GM19468 (cell line): ENCODE results near the gene C2orf49.
A peak's percentile ranks its signal among the peaks of the same experiment; 100 is the strongest.

Experiments
- ATAC-seq: cut with Tn5 transposase; IDR thresholded peaks from one replicate; pipeline ENCODE4 v1.9.1; 2021; ENCODE audit warnings: mild to moderate bottlenecking, moderate library complexity, moderate number of reproducible peaks; ENCODE audit not compliant: unreplicated experiment; ENCODE audit errors: extremely low read depth

Gene C2orf49

DNA sequence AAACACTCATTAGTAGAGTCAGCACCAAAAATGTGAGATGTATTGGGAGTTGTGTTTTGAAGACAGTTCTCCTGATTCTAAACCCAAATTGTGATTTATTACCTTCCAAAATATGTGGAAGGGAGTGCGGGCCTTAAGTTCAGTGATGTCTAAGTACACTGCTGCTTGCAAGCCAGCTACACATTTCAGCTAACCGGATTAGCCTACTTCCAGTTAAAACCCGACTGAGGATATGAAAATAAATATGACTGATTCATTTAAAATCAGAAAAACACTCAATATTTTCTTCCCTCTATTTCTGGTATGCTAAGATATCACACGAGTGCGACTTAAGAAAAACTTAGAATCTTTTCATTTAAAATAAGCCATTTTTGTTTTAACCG lies 60.6 kb downstream of the C2orf49 start:
- ATAC-seq = no peak

DNA sequence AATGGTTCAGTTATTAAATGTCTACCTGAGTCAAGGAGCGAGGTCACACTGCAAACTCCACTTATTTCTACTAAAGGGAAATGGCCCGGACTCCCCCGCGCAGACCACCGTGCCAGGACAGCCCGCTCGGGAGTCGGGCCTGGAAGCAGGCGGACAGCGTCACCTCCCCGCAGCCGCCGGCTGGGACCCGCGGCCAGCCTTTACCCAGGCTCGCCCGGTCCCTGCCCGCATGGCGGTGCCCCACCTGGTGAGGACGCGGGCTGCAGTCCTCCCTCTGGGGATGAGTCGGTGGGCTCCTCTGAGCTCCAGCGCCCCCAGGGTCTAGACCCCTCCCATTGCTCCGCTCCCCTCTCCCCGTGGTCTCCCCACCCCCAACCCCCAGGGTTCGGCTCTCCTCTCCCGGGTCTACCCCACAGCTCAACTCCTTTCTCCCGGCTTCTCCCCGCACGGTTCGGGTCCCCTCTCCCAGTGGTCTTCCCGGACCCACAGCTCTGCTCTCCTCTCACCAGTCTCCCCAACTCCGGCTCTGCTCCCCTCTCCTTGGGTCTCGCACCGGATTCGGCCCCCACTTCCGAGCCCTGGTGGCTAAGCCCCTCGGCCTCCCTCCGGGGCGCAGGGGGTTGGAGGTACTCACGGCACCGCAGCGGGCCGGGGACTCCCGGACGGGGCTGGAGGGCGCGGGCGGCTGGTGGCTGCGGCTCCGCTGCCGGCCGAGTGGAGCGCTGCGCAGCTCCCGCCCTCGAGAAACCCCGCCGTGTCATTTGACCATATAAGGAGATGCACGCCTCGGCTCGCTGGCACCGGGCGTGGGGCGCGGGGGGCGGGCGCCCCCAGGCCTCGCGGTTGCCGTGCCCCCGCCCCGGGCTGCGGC lies 61.2 kb downstream of the C2orf49 start, which contains the start of gene FHL2:
Gene FHL2 (minus strand): TSS at position 716 of the 871 bp plus-strand sequence. CDS start 12,535 bp downstream, outside the sequence.
- ATAC-seq = peak; percentile 82
